ENCODE data around the gene CLCF1.

GRCh38 chr11:67400942-67401494, 27.6 kb upstream of the CLCF1 start:
- TF ChIP-seq CTCF (IDR thresholded peaks at IDR 0.05): no peak
- no peak for TF ChIP-seq EP300 (IDR thresholded peaks at IDR 0.05)
- TF ChIP-seq POLR2A (IDR thresholded peaks at IDR 0.05): peak in 1 of 4 donors; percentile 28

Data from upper lobe of left lung (tissue), 4 donors.